Measurements from ENCODE around the gene MCF2L.
"Not testable (repeated sequence)": the region's sequence is repeated elsewhere in the genome, so short reads cannot be mapped to it uniquely, and the experiment has no call there.

Gene MCF2L

DNA sequence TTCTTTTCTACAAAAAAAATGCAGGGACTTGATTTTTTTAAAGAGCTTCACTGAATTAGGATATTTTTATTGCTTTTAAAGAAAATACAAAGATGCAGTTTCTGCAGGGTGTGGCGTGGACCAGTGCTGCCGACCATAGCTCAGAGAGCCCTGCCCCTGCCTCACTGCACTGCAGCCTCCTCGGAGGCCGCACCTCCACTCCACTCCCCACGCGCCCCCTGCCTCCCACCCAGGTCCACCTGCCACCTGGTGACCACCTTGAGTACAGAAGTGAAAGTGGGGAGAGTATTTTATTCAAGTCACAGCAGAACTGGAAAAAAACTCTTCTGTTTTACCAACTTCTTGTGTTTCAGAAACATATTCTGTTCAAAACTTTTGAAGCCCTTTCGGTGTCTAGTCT is 128.6 kb downstream of the MCF2L start:
- Histone ChIP-seq H3K4me1 (ENCODE audit: control insufficient read depth, insufficient read depth, low read length) (no peaks in the 10 kb centered on the region), H3K27me3 (ENCODE audit: control insufficient read depth, insufficient read depth, low read length) (no peaks in the 10 kb centered on the region), H3K27ac (ENCODE audit: low read depth, low read length) (no peak overlapping the region), H3K36me3 (ENCODE audit: control insufficient read depth, insufficient read depth, low read length) (no peaks in the 10 kb centered on the region), H3K4me3 (ENCODE audit: low read depth, low read length) (no peak overlapping the region), H3K9me3 (ENCODE audit: control insufficient read depth, insufficient read depth, low read depth, low read length) (no peaks in the 10 kb centered on the region), H3K9ac (ENCODE audit: low read length) (no peak overlapping the region)

DNA sequence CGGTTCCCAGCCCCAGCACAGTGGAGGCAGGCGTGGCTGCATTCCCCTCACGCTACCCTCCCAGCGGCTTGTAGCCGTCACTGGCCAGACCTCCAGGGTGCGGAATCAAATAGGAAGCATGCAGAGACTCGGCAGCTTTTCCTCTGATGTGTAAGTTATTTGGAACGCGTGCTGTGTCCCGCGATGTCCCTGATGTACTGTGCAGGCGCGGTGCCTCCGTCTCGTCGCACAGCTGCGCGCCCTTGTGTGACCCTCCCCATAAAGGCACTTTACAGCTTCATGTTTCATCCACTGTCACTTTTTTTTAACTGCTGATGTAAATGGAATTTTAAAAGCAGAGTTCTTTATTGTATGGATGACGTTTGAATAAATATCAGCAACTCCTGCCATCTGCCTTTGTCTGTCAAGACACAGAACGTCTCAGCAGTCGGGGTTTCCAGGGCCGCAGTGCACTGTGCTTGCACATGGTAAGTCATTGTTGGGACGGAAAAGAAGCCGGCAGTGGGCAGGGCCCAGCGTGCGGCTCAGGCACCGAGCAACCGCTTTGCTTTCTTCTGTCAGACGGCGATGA is 129.2 kb downstream of the MCF2L start:
- Histone ChIP-seq H3K9ac (ENCODE audit: low read length) (no peak overlapping the region), H3K9me3 (ENCODE audit: control insufficient read depth, insufficient read depth, low read depth, low read length) (no peaks in the 10 kb centered on the region), H3K4me3 (ENCODE audit: low read depth, low read length) (no peak overlapping the region)

DNA sequence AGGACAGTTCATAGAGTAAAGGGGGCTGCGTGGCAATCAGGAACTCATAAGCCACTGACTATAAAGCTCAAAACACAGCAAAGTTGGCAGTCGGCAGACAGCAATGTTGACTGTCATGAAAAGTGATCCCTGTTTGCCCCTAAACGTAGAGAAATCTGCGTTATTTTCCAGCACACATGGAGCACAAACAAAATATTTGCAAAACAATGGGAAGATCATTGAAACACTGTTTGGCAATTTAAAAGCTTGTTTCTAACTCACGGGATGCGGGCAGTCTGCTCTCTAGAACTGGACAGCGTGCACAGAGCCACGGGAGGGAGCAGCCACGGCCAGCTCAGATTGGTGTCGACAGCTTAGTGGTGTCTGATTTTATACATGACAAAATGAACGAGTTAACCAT is 130.1 kb downstream of the MCF2L start:
- no peaks in the 10 kb centered on the region for H3K9me3 ChIP-seq (ENCODE audit: control insufficient read depth, insufficient read depth, low read depth, low read length)
- no peaks in the 10 kb centered on the region for H3K27me3 ChIP-seq (ENCODE audit: control insufficient read depth, insufficient read depth, low read length)
- H3K9ac ChIP-seq (ENCODE audit: low read length), result no peak overlapping the region
- no peak overlapping the region for H3K27ac ChIP-seq (ENCODE audit: low read depth, low read length)
- H3K4me3 ChIP-seq (ENCODE audit: low read depth, low read length), result no peak overlapping the region
- no peaks in the 10 kb centered on the region for H3K36me3 ChIP-seq (ENCODE audit: control insufficient read depth, insufficient read depth, low read length)
- no peaks in the 10 kb centered on the region for H3K4me1 ChIP-seq (ENCODE audit: control insufficient read depth, insufficient read depth, low read length)

More for the DNA sequence above, 129.2 kb downstream of the MCF2L start:
- Histone ChIP-seq H3K36me3 (ENCODE audit: control insufficient read depth, insufficient read depth, low read length) (no peaks in the 10 kb centered on the region), H3K4me1 (ENCODE audit: control insufficient read depth, insufficient read depth, low read length) (no peaks in the 10 kb centered on the region), H3K27me3 (ENCODE audit: control insufficient read depth, insufficient read depth, low read length) (no peaks in the 10 kb centered on the region), H3K27ac (ENCODE audit: low read depth, low read length) (no peak overlapping the region)

DNA sequence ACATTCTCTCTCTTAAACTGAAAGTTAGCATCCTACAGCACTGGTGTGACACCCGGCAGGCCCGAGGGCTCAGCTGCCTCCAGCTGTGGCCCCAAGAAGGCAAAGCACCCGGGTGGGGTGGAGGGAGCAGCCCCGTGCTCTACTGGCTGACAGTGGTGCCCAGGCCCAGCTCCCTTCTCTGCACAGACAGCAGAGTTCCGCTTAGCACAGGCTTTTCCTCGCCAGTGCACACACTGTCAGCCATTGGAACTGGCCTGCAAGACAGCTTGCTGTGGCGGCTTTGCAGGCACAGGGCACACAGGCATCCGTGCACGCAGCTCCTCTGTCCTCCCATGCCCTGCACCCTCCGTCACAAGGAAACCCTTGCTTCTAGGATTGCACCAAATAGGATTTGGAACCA is 133.3 kb downstream of the MCF2L start:
- not testable (repeated sequence) for H3K9ac ChIP-seq (ENCODE audit: low read length); H3K4me1 ChIP-seq (ENCODE audit: control insufficient read depth, insufficient read depth, low read length); H3K36me3 ChIP-seq (ENCODE audit: control insufficient read depth, insufficient read depth, low read length); H3K27ac ChIP-seq (ENCODE audit: low read depth, low read length); H3K27me3 ChIP-seq (ENCODE audit: control insufficient read depth, insufficient read depth, low read length); H3K9me3 ChIP-seq (ENCODE audit: control insufficient read depth, insufficient read depth, low read depth, low read length); H3K4me3 ChIP-seq (ENCODE audit: low read depth, low read length)

DNA sequence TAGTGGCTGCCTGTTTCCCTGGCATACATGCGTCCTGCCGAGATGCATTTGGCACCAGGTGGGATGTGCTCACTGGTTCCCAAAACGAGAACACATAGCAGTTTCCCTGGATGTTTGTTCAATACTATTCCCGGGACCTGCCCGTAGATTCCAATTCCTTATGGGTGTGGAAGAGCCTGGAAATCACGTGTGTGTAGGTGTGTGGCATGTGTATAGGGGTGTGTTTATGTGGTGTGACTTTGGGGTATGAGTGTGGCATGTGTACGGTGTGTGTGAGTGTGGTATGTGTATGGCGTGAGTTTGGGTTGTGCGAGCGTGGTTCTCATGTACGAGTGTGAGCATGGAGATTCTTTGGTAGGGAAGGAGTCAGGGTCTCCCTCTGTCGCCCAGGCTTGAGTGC is 133.7 kb downstream of the MCF2L start:
- Histone ChIP-seq H3K9ac (ENCODE audit: low read length) (no peak overlapping the region), H3K9me3 (ENCODE audit: control insufficient read depth, insufficient read depth, low read depth, low read length) (no peaks in the 10 kb centered on the region), H3K4me1 (ENCODE audit: control insufficient read depth, insufficient read depth, low read length) (peaks cover 9% of the 10 kb centered on the region), H3K27me3 (ENCODE audit: control insufficient read depth, insufficient read depth, low read length) (no peaks in the 10 kb centered on the region), H3K27ac (ENCODE audit: low read depth, low read length) (no peak overlapping the region), H3K4me3 (ENCODE audit: low read depth, low read length) (no peak overlapping the region), H3K36me3 (ENCODE audit: control insufficient read depth, insufficient read depth, low read length) (no peaks in the 10 kb centered on the region)

DNA sequence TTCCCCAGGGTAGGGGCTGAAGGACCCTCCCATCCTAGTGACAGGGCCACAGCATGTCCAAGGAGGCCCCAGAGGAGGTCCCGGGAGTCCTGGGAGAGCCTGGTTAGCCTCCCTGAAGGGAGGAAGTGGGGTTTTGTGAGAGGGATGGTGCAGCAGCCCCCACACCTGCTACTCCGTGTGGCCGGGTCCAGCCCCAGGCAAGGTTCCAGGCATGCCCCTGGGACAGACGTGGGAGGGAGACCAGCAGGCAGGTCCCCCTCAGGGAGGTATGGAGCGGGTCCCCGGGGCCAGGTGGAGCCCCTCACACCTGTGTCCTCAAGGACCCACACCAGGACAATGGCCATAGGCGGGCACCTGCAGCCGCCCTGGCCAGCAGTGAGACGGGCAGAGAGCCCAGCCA is 134.6 kb downstream of the MCF2L start:
- H3K27me3 ChIP-seq (ENCODE audit: control insufficient read depth, insufficient read depth, low read length), result no peaks in the 10 kb centered on the region
- H3K27ac ChIP-seq (ENCODE audit: low read depth, low read length), result no peak overlapping the region
- H3K36me3 ChIP-seq (ENCODE audit: control insufficient read depth, insufficient read depth, low read length), result no peaks in the 10 kb centered on the region
- H3K4me1 ChIP-seq (ENCODE audit: control insufficient read depth, insufficient read depth, low read length), result peaks cover 9% of the 10 kb centered on the region
- H3K9ac ChIP-seq (ENCODE audit: low read length), result no peak overlapping the region
- H3K4me3 ChIP-seq (ENCODE audit: low read depth, low read length), result no peak overlapping the region
- H3K9me3 ChIP-seq (ENCODE audit: control insufficient read depth, insufficient read depth, low read depth, low read length), result no peaks in the 10 kb centered on the region

DNA sequence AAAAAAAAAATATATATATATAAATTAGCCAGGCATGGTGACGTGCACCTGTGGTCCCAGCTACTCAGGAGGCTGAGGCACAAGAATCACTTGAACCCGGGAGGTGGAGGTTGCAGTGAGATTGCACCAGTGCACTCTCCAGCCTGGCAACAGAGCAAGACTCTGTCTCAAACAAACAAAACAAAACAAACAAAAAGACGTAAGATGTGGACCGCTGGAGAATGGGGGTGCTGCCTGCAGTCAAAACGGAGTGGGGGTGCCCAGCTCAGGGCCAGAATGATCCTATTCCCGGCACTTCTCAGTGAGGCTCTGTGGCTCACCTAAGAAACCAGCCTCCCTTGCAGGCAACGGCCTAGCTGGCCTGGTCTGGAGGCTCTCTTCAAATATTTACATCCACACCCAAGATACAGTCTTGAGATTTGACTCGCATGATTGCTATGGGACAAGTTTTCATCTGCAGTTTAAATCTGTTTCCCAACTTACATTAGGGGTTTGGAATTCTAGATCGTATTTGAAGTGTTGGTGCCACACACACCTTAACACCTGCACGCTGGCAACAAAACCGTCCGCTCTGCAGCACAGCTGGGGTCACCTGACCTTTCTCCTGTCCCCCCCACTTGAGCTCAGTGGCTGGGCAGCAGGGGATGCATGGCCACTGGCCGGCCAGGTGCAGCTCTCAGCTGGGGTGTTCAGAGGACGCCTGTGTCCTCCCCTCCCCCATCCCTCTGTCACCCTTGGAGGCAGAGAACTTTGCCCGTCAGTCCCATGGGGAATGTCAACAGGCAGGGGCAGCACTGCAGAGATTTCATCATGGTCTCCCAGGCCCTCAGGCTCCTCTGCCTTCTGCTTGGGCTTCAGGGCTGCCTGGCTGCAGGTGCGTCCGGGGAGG is 136.3 kb downstream of the MCF2L start, which contains the start of gene F7:
TSS of gene F7 (plus strand) at position 760 of the 889 bp plus-strand sequence. CDS start at position 811, 51 bp downstream.
- Histone ChIP-seq H3K4me1 (ENCODE audit: control insufficient read depth, insufficient read depth, low read length) (peaks cover 9% of the 10 kb centered on the region), H3K4me3 (ENCODE audit: low read depth, low read length) (no peak within 1 kb of the TSS), H3K27me3 (ENCODE audit: control insufficient read depth, insufficient read depth, low read length) (peaks cover 13% of the 10 kb centered on the region), H3K27ac (ENCODE audit: low read depth, low read length) (no peak within 1 kb of the TSS), H3K36me3 (ENCODE audit: control insufficient read depth, insufficient read depth, low read length) (no peaks in the 10 kb centered on the region), H3K9ac (ENCODE audit: low read length) (no peak within 1 kb of the TSS), H3K9me3 (ENCODE audit: control insufficient read depth, insufficient read depth, low read depth, low read length) (no peaks in the 10 kb centered on the region)

DNA sequence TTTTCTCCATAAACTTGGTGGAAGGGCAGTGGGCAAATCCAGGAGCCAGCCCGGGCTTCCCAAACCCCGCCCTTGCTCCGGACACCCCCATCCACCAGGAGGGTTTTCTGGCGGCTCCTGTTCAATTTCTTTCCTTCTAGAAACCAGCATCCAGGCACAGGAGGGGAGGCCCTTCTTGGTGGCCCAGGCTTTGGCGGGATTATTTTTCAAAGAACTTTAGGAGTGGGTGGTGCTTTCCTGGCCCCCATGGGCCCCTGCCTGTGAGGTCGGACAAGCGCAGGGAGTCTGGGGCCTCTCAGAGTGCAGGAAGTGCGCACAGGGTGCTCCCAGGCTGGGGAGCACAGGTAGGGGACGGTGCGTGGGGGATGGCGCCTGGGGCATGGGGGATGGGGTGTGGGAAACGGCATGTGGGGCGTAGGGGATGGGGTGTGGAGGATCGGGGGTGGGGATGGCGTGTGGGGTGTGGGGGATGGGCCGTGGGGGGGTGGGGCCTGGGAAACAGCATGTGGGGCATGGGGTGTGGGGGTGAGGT is 137.0 kb downstream of the MCF2L start:
- peaks cover 9% of the 10 kb centered on the region for H3K4me1 ChIP-seq (ENCODE audit: control insufficient read depth, insufficient read depth, low read length)
- no peaks in the 10 kb centered on the region for H3K9me3 ChIP-seq (ENCODE audit: control insufficient read depth, insufficient read depth, low read depth, low read length)
- H3K9ac ChIP-seq (ENCODE audit: low read length), result no peak overlapping the region
- no peak overlapping the region for H3K27ac ChIP-seq (ENCODE audit: low read depth, low read length)
- H3K27me3 ChIP-seq (ENCODE audit: control insufficient read depth, insufficient read depth, low read length), result peaks cover 20% of the 10 kb centered on the region
- no peak overlapping the region for H3K4me3 ChIP-seq (ENCODE audit: low read depth, low read length)
- no peaks in the 10 kb centered on the region for H3K36me3 ChIP-seq (ENCODE audit: control insufficient read depth, insufficient read depth, low read length)

DNA sequence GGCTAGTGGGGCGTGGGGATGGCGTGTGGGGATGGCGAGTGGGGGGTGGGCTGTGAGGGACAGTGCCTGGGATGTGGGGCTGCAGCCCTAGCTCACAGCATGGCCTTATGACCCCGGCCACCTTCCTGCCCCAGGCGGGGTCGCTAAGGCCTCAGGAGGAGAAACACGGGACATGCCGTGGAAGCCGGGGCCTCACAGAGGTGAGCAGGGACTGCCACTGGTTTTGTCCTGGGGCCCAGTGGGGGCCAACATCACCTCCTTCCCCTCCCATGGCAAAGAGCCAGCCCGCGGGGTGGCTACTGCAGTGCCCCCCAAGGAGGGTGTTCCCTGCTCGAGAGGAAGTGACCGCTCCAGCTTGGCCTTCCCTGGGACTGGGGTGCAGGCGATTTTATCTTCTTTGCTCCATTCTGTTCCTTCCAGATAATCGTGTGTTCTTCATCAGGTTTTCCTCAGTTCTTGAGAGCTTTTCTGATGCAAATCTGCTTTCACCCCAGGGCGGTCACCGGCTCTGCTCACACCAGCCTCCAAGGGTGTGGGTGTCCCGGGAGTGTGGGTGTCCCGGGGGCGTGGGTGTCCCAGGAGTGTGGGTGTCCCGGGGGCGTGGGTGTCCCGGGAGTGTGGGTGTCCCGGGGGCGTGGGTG is 137.8 kb downstream of the MCF2L start:
- no peak overlapping the region for H3K27ac ChIP-seq (ENCODE audit: low read depth, low read length)
- no peak overlapping the region for H3K9ac ChIP-seq (ENCODE audit: low read length)
- no peaks in the 10 kb centered on the region for H3K36me3 ChIP-seq (ENCODE audit: control insufficient read depth, insufficient read depth, low read length)

DNA sequence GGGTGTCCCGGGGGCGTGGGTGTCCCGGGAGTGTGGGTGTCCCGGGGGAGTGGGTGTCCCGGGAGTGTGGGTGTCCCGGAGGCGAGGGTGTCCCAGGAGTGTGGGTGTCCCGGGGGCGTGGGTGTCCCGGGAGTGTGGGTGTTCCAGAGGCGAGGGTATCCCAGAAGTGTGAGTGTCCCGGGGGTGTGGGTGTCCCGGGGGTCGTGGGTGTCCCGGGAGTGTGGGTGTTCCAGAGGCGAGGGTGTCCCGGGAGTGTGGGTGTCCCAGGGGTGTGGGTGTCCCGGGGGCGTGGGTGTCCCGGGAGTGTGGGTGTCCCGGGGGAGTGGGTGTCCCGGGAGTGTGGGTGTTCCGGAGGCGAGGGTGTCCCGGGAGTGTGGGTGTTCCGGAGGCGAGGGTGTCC is 139.5 kb downstream of the MCF2L start:
- H3K9me3 ChIP-seq (ENCODE audit: control insufficient read depth, insufficient read depth, low read depth, low read length); H3K4me1 ChIP-seq (ENCODE audit: control insufficient read depth, insufficient read depth, low read length); H3K27ac ChIP-seq (ENCODE audit: low read depth, low read length); H3K36me3 ChIP-seq (ENCODE audit: control insufficient read depth, insufficient read depth, low read length); H3K4me3 ChIP-seq (ENCODE audit: low read depth, low read length); H3K9ac ChIP-seq (ENCODE audit: low read length): not testable (repeated sequence)
- H3K27me3 ChIP-seq (ENCODE audit: control insufficient read depth, insufficient read depth, low read length), result peaks cover 43% of the 10 kb centered on the region

More for the DNA sequence above, 137.8 kb downstream of the MCF2L start:
- H3K27me3 ChIP-seq (ENCODE audit: control insufficient read depth, insufficient read depth, low read length), result peaks cover 26% of the 10 kb centered on the region
- no peak overlapping the region for H3K4me3 ChIP-seq (ENCODE audit: low read depth, low read length)
- no peaks in the 10 kb centered on the region for H3K9me3 ChIP-seq (ENCODE audit: control insufficient read depth, insufficient read depth, low read depth, low read length)
- peaks cover 9% of the 10 kb centered on the region for H3K4me1 ChIP-seq (ENCODE audit: control insufficient read depth, insufficient read depth, low read length)
